HepG2 (cell line): Measurements from ENCODE around the gene MS4A3. TPM values are rescaled to one million over a fixed set of nuclear protein-coding genes. Genes with fewer than 3 reads are reported as not detected.

Experiments used
- ATAC-seq: fragments of 200-7000 bp; cut with Tn5 transposase; 3 replicates; pipeline ENCODE4 v1.9.1; 2020; ENCODE audit warnings: mild to moderate bottlenecking, moderate library complexity
- BruUV-seq: library from RNA; stranded (reverse); fragments of 400-500 nt; replicated peaks from 2 replicates; lab custom pipeline; 2021; lab: Mats Ljungman, UMichigan
- CTCF ChIA-PET: fragments of 300-600 bp; formaldehyde crosslinking; extraction: SDS; loops from one replicate; lab custom pipeline; 2021; ENCODE audit warnings: low total read pairs, inconsistent platforms, low intra/inter-chr PET ratio; lab: Yijun Ruan, JAX
- POLR2A ChIA-PET: fragments of 350-600 bp; sonication (Branson Sonifier 250); formaldehyde crosslinking; loops from one replicate; lab custom pipeline; 2020; ENCODE audit warnings: antibody characterized with exemption, inconsistent platforms; lab: Yijun Ruan, JAX
- DNase-seq: peaks from one replicate; pipeline ENCODE4 v3.0.0-alpha.2; 2015; ENCODE audit warnings: low spot score
- FAIRE-seq: peaks from 3 replicates; lab custom pipeline; 2011; peaks lifted over from hg19 to GRCh38; lab: Jason Lieb, UNC
- H2AFZ ChIP-seq: one replicate; pipeline ENCODE4 v1.6.1; 2011; ENCODE audit warnings: low read length, inconsistent platforms
- H3K27ac ChIP-seq: fragments of 300-600 bp; 3 replicates; pipeline ENCODE4 v1.8.0; 2011; ENCODE audit warnings: mixed run types, mild to moderate bottlenecking, mixed read lengths, low read length, inconsistent platforms; ENCODE audit not compliant: insufficient read depth; ENCODE audit errors: extremely low read length
- H3K27me3 ChIP-seq, 2 experiments: fragments of 200-600 bp in 1 of 2; 2 replicates in 1 of 2; 3 replicates in 1 of 2; pipeline versions ENCODE4 v1.6.0 to v1.8.0; 2011; ENCODE audit warnings: low read length in 2 of 2, mild to moderate bottlenecking in 2 of 2, moderate library complexity in 2 of 2, inconsistent platforms in 1 of 2; ENCODE audit not compliant: insufficient read depth in 2 of 2, control insufficient read depth in 1 of 2
- H3K36me3 ChIP-seq, 2 experiments: fragments of 200-600 bp in 1 of 2; replicated peaks in 1 of 2; 2 replicates in 1 of 2; 3 replicates in 1 of 2; pipeline versions ENCODE4 v1.5.1 to v1.8.0; 2011; ENCODE audit warnings: low read length in 2 of 2, inconsistent platforms in 1 of 2; ENCODE audit not compliant: insufficient read depth in 2 of 2, control insufficient read depth in 1 of 2
- H3K4me1 ChIP-seq: 2 replicates; pipeline ENCODE4 v1.5.1; 2012; ENCODE audit warnings: low read length, inconsistent platforms; ENCODE audit not compliant: insufficient read depth
- H3K4me2 ChIP-seq: 2 replicates; pipeline ENCODE4 v1.6.0; 2011; ENCODE audit warnings: low read depth, low read length, inconsistent platforms
- H3K4me3 ChIP-seq, 3 experiments: fragments of 200-600 bp in 1 of 3; sonication (generic), shearing (Covaris generic) in 1 of 3; replicated peaks in 1 of 3; 2 replicates each; pipeline ENCODE4 v1.5.1; 2011 to 2016; ENCODE audit warnings: low read length in 3 of 3, inconsistent platforms in 2 of 3, low read depth in 2 of 3, mild to moderate bottlenecking in 2 of 3, control low read depth in 1 of 3, mixed read lengths in 1 of 3; ENCODE audit not compliant: insufficient read depth in 1 of 3
- H3K79me2 ChIP-seq: one replicate; pipeline ENCODE4 v1.6.1; 2011; ENCODE audit warnings: low read length, inconsistent platforms; ENCODE audit not compliant: insufficient read depth
- H3K9ac ChIP-seq: 2 replicates; pipeline ENCODE4 v1.6.0; 2011; ENCODE audit warnings: mild to moderate bottlenecking, low read depth, low read length, inconsistent platforms; ENCODE audit not compliant: insufficient read depth
- H3K9me3 ChIP-seq: 2 replicates; pipeline ENCODE4 v1.5.1; 2012; ENCODE audit warnings: mild to moderate bottlenecking, low read length
- H4K20me1 ChIP-seq: 2 replicates; pipeline ENCODE4 v1.6.0; 2011; ENCODE audit warnings: inconsistent platforms, mild to moderate bottlenecking, low read length, moderate library complexity; ENCODE audit not compliant: insufficient read depth
- GATAD1 ChIP-seq: IDR thresholded peaks from 2 replicates; pipeline ENCODE4 v1.6.1; 2016; ENCODE audit warnings: missing genetic modification reagents, missing compliant biosample characterization
- MIER2 ChIP-seq: IDR thresholded peaks from 2 replicates; pipeline ENCODE4 v1.6.1; 2016; ENCODE audit warnings: missing biosample characterization, missing genetic modification reagents
- TERF1 ChIP-seq: sonication (generic); formaldehyde crosslinking; IDR thresholded peaks from 2 replicates; pipeline ENCODE4 v1.8.0; 2022; ENCODE audit warnings: mild to moderate bottlenecking, missing genetic modification reagents, moderate library complexity
- TRIM24 ChIP-seq: sonication (generic); formaldehyde crosslinking; IDR thresholded peaks from 2 replicates; pipeline ENCODE4 v1.8.0; 2022; ENCODE audit warnings: mild to moderate bottlenecking, missing genetic modification reagents
- ZC3H4 ChIP-seq: sonication (generic); formaldehyde crosslinking; IDR thresholded peaks from 2 replicates; pipeline ENCODE4 v1.4.0; 2020; ENCODE audit warnings: missing genetic modification reagents, borderline replicate concordance
- ZFP41 ChIP-seq: sonication (generic); formaldehyde crosslinking; IDR thresholded peaks from 2 replicates; pipeline ENCODE4 v1.4.0; 2020; ENCODE audit warnings: mild to moderate bottlenecking, missing genetic modification reagents, borderline replicate concordance
- ZHX2 ChIP-seq, 2 experiments: sonication (generic) in 1 of 2; formaldehyde crosslinking in 1 of 2; IDR thresholded peaks; 2 replicates each; pipeline versions ENCODE4 v1.6.1 to v1.9.0; 2014 to 2022; ENCODE audit warnings: antibody characterized with exemption in 1 of 2, borderline replicate concordance in 1 of 2, inconsistent platforms in 1 of 2, low read depth in 1 of 2, missing genetic modification reagents in 1 of 2
- ZNF331 ChIP-seq: sonication (generic); formaldehyde crosslinking; IDR thresholded peaks from 2 replicates; pipeline ENCODE4 v1.4.0; 2020; ENCODE audit warnings: missing genetic modification reagents
- ZNF335 ChIP-seq: sonication (generic); formaldehyde crosslinking; IDR thresholded peaks from 2 replicates; pipeline ENCODE4 v1.4.0; 2020; ENCODE audit warnings: missing genetic modification reagents
- ZNF337 ChIP-seq: sonication (generic); formaldehyde crosslinking; IDR thresholded peaks from 2 replicates; pipeline ENCODE4 v1.5.1; 2020; ENCODE audit warnings: missing genetic modification reagents, low read depth, mild to moderate bottlenecking, borderline replicate concordance
- ZNF496 ChIP-seq: sonication (generic); formaldehyde crosslinking; IDR thresholded peaks from 2 replicates; pipeline ENCODE4 v1.8.1; 2023; ENCODE audit warnings: mild to moderate bottlenecking, moderate library complexity, missing genetic modification reagents; ENCODE audit not compliant: insufficient replicate concordance
- ZNF615 ChIP-seq: sonication (generic); formaldehyde crosslinking; IDR thresholded peaks from 2 replicates; pipeline ENCODE4 v1.5.0; 2020; ENCODE audit warnings: mild to moderate bottlenecking, missing genetic modification reagents, borderline replicate concordance
- ZNF740 ChIP-seq: sonication (generic); formaldehyde crosslinking; IDR thresholded peaks from 2 replicates; pipeline ENCODE4 v1.4.0; 2020; ENCODE audit warnings: missing genetic modification reagents
- ZNF780A ChIP-seq: sonication (generic); formaldehyde crosslinking; IDR thresholded peaks from 2 replicates; pipeline ENCODE4 v1.8.0; 2022; ENCODE audit warnings: mild to moderate bottlenecking, missing genetic modification reagents, moderate library complexity
- WGBS: methylation state at CpG from one replicate; pipeline ENCODE4 v1.1.6; 2017; ENCODE audit warnings: low lambda C conversion rate; 5-methylcytosine and 5-hydroxymethylcytosine counted together
- in situ Hi-C: cut with HindIII; loops from 2 replicates; pipeline ENCODE4 v1.10.0; 2017; ENCODE audit warnings: low pct_unique_long_range_greater_than_20kb; ENCODE audit not compliant: extremely low pct_ligation_motif_present
- intact Hi-C: fragments of 100-400 bp; cut with micrococcal nuclease; formaldehyde crosslinking; loops from one replicate; pipeline ENCODE4 v1.10.0; 2022; ENCODE audit not compliant: unreplicated experiment
- polyA plus RNA-seq, 8 experiments: library from polyadenylated mRNA; depleted of rRNA in 3 of 8; stranded (reverse) in 7 of 8; unstranded in 1 of 8; fragments of >200 nt; fragmentation: Illumina TruSeq in 4 of 8; extraction: Trizol in 4 of 8; gene quantifications; 2 replicates each; pipeline versions ENCODE4 v1.2.1 to v1.2.3, GENCODE V29; 2011 to 2016; ENCODE audit warnings: low read depth in 4 of 8, missing spikeins in 1 of 8, mixed read lengths in 1 of 8; ENCODE audit not compliant: insufficient read depth in 1 of 8
- total RNA-seq, 5 experiments: library from RNA; depleted of rRNA; stranded (reverse); fragments of >200 nt; fragmentation: Illumina TruSeq; extraction: Trizol; gene quantifications; 2 replicates each; pipeline ENCODE4 v1.2.3, GENCODE V29; 2016; ENCODE audit warnings: low read depth in 1 of 5

MS4A3 gene
- total and polyA plus RNA-seq, 2 of the 13 experiments (the other 11 are each of a cell fraction or from before 2014, with no cell fraction given) = not detected

- TF ChIP-seq ZC3H4 (CRISPR knock-in tag) (no peak), ZHX2 (IDR thresholded peaks at IDR 0.05; ENCODE audit: low read depth) (no peak), ZHX2 (CRISPR knock-in tag; IDR thresholded peaks at IDR 0.05; ENCODE audit: borderline replicate concordance) (no peak), TRIM24 (no peak), ZNF780A (CRISPR knock-in tag) (no peak), ZNF337 (CRISPR knock-in tag) (no peak), ZNF335 (CRISPR knock-in tag) (no peak), ZNF615 (no peak), TERF1 (CRISPR knock-in tag) (no peak), ZNF331 (no peak), MIER2 (CRISPR knock-in tag) (no peak), GATAD1 (CRISPR knock-in tag) (no peak), ZNF496 (CRISPR knock-in tag) (no peak), ZNF740 (CRISPR knock-in tag) (no peak), ZFP41 (CRISPR knock-in tag) (no peak)
- BruUV-seq = no TSS peak
These were observed 30.8 kb downstream of the MS4A3 start for GRCh38 chr11:60087239-60087638.

More at GRCh38 chr11:60087239-60087638, 30.8 kb downstream of the MS4A3 start:
- no peak overlapping the region for H2AFZ ChIP-seq
- no peak for DNase-seq
- no peaks in the 10 kb centered on the region for H4K20me1 ChIP-seq
- H3K27me3 ChIP-seq = no peaks in the 10 kb centered on the region
- ChIA-PET POLR2A (no interaction called here), CTCF (no interaction called here)
- no peak for ATAC-seq
- H3K4me3 ChIP-seq = no peak overlapping the region
- no peak overlapping the region for H3K4me2 ChIP-seq
- intact Hi-C loops = no loop called here
- no peaks in the 10 kb centered on the region for H3K4me1 ChIP-seq
- no peaks in the 10 kb centered on the region for H3K9me3 ChIP-seq
- no peaks in the 10 kb centered on the region for H3K36me3 ChIP-seq
- FAIRE-seq = no peak
- H3K79me2 ChIP-seq = no peaks in the 10 kb centered on the region
- H3K27ac ChIP-seq = no peak overlapping the region
- WGBS = 46% methylated on average over 1 of the region's 1 CpG
- H3K9ac ChIP-seq = no peak overlapping the region
- in situ Hi-C loops = no loop called here
